MM.1S (cell line): ENCODE measurements around the gene NUP214.

Experiments used
- EZH2 ChIP-seq: fragments of 300-600 bp; sonication (generic); optimal IDR thresholded peaks from 2 replicates; pipeline ENCODE3; 2017; ENCODE audit warnings: low read depth, mild to moderate bottlenecking, antibody characterized with exemption, low read length, mixed read lengths
- TF ChIP-seq, protein P1 (sequence below): fragments of 300-600 bp; sonication (generic); IDR thresholded peaks from 2 replicates; pipeline ENCODE4 v1.5.1; 2016; ENCODE audit warnings: antibody characterized with exemption, low read length, mixed read lengths

DNA sequence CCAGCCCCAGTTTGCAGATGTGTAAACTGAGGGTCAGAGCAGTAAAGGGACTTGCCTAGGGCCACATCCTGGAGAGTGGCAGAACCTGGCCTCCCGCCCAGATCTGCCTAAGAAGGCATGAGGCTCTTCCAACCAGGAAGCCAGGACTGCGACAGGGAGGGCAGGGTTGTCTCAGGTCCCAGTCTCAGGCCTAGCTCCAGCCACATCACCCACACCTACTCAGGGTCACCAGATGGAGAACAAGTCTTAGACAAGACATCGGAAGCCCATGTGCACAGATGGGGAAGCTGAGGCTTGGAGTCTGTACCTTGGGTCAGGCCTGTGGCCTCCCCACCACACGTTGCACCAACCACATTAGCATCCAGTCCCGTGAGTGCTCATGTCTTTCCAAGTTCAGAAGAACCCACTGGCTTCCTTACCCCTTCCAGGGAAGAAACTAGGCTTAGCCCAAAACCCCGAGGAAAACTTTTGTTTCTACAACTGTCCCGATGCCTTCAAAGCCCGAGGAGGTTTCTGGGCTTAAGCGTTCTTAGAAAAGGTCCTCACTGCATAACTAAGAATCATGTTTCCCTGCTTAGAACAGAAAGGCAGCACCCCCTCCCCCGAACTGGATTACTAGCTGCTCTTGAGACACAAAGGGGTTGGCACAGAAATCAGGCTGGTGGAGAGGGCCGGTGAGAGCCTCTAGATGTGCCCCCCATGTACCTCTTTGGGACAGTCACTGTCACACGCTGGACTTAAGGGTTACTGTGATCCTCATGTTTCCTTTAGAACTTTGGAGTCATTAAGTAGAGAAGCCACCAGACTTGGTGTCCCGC lies 148.7 kb downstream of the NUP214 start:
- TF ChIP-seq, protein P1, sequence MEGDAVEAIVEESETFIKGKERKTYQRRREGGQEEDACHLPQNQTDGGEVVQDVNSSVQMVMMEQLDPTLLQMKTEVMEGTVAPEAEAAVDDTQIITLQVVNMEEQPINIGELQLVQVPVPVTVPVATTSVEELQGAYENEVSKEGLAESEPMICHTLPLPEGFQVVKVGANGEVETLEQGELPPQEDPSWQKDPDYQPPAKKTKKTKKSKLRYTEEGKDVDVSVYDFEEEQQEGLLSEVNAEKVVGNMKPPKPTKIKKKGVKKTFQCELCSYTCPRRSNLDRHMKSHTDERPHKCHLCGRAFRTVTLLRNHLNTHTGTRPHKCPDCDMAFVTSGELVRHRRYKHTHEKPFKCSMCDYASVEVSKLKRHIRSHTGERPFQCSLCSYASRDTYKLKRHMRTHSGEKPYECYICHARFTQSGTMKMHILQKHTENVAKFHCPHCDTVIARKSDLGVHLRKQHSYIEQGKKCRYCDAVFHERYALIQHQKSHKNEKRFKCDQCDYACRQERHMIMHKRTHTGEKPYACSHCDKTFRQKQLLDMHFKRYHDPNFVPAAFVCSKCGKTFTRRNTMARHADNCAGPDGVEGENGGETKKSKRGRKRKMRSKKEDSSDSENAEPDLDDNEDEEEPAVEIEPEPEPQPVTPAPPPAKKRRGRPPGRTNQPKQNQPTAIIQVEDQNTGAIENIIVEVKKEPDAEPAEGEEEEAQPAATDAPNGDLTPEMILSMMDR: no peak
- TF ChIP-seq EZH2: no peak
